ENCODE data around the gene PLAU.

The PLAU gene

DNA sequence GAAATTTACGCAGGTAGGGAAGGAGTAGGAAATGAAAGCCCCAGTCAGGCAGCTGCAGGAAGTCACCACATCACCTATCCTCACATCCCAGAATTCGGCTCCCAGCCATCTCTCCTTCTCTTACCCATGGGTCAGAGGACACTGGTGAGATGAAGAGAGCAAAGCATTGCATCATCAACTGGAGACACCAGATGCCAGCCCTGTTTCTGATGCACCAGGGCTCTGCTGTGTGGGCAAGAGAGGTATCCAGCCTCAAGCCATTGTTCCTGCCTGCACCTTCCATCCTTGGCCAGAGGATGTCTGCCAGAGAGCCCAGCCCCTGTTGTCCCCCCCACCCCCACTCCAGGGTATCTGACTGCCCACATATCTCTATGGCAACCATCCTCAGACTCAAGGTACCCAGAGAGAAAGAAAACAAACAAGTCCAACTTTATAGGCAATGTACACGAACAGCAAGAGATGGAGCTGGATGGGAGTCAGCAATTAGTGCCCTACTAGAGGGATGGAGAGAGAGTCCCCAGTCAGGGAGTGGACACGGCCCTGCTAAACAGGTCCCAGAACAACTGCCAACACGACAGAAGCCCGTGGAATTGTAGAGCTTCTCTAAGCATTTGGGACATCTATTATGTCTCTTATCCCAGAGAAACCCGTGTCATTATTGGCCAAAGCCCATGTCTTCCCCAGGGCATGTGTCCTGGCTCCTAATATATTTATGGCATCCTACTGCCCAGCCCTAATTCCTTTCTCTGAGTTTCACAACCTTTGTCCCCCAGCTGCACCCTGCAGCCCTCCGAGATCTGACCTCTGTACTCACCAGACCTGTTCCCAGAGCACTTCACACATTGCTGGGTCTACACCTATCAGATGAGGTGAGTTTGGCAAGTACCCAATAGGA lies 39.4 kb upstream of the PLAU start:
- TF ChIP-seq MYC (IDR thresholded peaks at IDR 0.05; ENCODE audit: low read depth, low read length) (no peak), POLR2A (IDR thresholded peaks at IDR 0.05; ENCODE audit: extremely low read depth, insufficient read length) (no peak)
- TF ChIP-seq, protein P1, sequence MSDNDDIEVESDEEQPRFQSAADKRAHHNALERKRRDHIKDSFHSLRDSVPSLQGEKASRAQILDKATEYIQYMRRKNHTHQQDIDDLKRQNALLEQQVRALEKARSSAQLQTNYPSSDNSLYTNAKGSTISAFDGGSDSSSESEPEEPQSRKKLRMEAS (IDR thresholded peaks at IDR 0.05; ENCODE audit: low read depth, low read length), result no peak
- TF ChIP-seq, protein P2, sequence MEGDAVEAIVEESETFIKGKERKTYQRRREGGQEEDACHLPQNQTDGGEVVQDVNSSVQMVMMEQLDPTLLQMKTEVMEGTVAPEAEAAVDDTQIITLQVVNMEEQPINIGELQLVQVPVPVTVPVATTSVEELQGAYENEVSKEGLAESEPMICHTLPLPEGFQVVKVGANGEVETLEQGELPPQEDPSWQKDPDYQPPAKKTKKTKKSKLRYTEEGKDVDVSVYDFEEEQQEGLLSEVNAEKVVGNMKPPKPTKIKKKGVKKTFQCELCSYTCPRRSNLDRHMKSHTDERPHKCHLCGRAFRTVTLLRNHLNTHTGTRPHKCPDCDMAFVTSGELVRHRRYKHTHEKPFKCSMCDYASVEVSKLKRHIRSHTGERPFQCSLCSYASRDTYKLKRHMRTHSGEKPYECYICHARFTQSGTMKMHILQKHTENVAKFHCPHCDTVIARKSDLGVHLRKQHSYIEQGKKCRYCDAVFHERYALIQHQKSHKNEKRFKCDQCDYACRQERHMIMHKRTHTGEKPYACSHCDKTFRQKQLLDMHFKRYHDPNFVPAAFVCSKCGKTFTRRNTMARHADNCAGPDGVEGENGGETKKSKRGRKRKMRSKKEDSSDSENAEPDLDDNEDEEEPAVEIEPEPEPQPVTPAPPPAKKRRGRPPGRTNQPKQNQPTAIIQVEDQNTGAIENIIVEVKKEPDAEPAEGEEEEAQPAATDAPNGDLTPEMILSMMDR (IDR thresholded peaks at IDR 0.05; ENCODE audit: low read depth, low read length), result no peak

DNA sequence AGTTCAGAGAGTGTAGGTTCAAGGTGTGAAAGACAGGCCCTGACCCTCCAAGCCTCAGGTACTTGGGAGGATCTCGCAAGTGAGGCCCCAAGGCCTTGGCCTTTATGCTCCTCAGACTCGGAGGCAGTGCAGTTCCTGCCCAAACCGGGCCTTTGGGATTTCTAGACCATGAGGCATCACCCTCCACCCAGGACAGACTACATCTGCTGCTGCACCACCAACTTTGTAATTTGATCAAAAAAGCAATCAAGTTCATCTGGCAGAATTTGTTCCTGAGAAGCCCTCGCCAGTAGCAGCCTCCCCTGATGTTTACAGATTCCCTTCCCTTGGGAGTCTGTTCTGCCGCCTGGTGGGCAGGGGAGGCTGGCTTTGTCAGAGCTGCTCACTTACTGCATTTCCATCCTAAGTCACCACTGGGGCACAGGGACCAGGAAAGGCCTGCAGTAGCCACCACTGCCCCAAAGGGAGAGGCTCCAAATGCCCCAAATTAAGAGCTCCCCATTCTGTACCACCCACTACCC lies 38.7 kb upstream of the PLAU start:
- TF ChIP-seq, protein P2 (IDR thresholded peaks at IDR 0.05; ENCODE audit: low read depth, low read length), result no peak
- TF ChIP-seq POLR2A (IDR thresholded peaks at IDR 0.05; ENCODE audit: extremely low read depth, insufficient read length), result no peak
- no peak for TF ChIP-seq MYC (IDR thresholded peaks at IDR 0.05; ENCODE audit: low read depth, low read length)
- TF ChIP-seq, protein P1 (IDR thresholded peaks at IDR 0.05; ENCODE audit: low read depth, low read length), result no peak
- DNase-seq (ENCODE audit: low read depth), result no peak
- H3K4me3 ChIP-seq (ENCODE audit: low read depth, low read length), result no peak overlapping the region

More for the DNA sequence above, 39.4 kb upstream of the PLAU start:
- no peak for DNase-seq (ENCODE audit: low read depth)
- H3K4me3 ChIP-seq (ENCODE audit: low read depth, low read length), result no peak overlapping the region

DNA sequence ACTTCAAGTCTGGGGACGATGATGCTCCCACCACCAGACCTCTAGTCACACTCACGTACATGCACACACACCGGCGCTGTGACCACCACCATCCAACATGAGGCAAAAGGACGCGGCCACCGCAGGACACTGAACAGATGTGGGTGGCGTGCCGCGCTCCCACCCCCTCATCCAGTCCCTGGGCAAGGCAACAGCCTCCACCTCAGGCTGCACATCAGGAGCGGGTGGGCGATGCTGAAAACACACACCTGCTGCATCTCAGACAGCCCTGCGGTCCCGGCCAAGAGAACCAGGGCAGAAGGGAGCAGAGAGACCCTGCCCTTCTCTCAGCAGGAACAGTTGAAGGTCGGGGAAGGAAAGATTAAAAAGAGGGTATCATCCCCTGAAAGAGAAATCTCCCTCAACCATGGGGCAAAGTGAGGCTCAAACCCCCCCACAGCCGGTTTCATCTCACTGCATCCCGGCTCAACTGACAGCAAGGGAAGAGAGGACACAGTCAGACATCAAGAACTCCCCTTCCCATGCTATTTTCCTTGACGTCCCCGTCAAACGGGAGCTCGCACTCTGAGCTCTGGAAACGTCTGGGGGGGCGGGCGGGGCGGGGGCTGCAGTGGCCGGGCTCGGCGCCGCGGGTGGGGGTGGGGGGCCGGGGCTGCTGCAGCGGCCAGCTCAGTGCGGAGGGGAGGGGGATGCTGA lies 37.6 kb upstream of the PLAU start:
- no peak for DNase-seq (ENCODE audit: low read depth)
- TF ChIP-seq, protein P1 (IDR thresholded peaks at IDR 0.05; ENCODE audit: low read depth, low read length), result no peak
- no peak for TF ChIP-seq POLR2A (IDR thresholded peaks at IDR 0.05; ENCODE audit: extremely low read depth, insufficient read length)
- no peak for TF ChIP-seq MYC (IDR thresholded peaks at IDR 0.05; ENCODE audit: low read depth, low read length)
- TF ChIP-seq, protein P2 (IDR thresholded peaks at IDR 0.05; ENCODE audit: low read depth, low read length), result no peak
- peak overlapping the region; percentile 52 for H3K4me3 ChIP-seq (ENCODE audit: low read depth, low read length)

DNA sequence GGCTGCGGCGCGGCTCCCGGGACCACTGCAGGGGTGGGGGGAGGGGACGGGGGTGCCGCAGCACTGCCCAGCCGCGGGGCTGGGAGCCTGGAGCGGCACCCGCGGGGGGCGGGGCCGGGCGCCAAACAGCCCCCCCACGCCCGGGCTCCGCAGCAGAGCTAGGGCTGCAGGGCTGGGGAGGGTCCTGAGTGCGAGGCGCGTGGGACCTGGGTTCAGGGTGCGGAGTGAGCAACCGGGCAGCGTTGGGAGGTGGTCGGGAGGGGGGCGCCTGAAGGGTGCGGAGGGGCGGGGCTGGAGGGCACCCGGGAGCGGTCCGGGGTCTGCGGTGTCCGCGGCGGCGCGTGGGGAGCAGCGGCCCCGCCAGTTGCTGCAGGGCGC lies 37.1 kb upstream of the PLAU start:
- DNase-seq (ENCODE audit: low read depth), result peak; percentile 39
- H3K4me3 ChIP-seq (ENCODE audit: low read depth, low read length), result peak overlapping the region; percentile 47

More for the DNA sequence above, 37.1 kb upstream of the PLAU start:
- TF ChIP-seq, protein P2 (IDR thresholded peaks at IDR 0.05; ENCODE audit: low read depth, low read length), result no peak
- TF ChIP-seq, protein P1 (IDR thresholded peaks at IDR 0.05; ENCODE audit: low read depth, low read length), result no peak
- no peak for TF ChIP-seq POLR2A (IDR thresholded peaks at IDR 0.05; ENCODE audit: extremely low read depth, insufficient read length)
- no peak for TF ChIP-seq MYC (IDR thresholded peaks at IDR 0.05; ENCODE audit: low read depth, low read length)

Measured in NB4 (cell line).